ENCODE data around the gene CCDC134. TPM values are rescaled to one million over a fixed set of nuclear protein-coding genes. Genes with fewer than 3 reads are reported as not detected.

CCDC134 gene
- total and polyA plus RNA-seq, 2 of the 13 experiments (the other 11 are each of a cell fraction or from before 2014, with no cell fraction given): 4.8 to 17.4 TPM

DNA sequence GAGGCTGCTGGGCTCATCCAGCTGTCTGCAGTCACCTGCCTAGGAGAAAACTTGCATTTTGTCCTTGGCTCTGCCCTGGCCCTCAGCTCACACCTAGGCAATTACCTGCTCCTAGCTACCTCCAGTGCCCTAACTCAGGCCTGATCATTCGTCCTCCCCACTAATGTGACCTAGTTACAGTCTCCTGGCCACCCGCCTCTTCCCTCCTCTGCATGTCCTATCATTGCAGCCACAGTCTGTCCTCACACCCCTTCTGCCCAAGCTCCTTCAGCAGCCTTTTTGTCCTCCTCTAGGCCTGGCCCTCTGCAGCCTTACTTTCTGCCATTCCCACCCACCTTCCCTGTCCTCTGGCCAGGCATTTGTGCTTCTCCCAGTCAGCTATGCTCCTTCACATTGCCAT, 17.7 kb upstream of the CCDC134 start:
- DNase-seq (ENCODE audit: low spot score): no peak
- TF ChIP-seq, protein P1, sequence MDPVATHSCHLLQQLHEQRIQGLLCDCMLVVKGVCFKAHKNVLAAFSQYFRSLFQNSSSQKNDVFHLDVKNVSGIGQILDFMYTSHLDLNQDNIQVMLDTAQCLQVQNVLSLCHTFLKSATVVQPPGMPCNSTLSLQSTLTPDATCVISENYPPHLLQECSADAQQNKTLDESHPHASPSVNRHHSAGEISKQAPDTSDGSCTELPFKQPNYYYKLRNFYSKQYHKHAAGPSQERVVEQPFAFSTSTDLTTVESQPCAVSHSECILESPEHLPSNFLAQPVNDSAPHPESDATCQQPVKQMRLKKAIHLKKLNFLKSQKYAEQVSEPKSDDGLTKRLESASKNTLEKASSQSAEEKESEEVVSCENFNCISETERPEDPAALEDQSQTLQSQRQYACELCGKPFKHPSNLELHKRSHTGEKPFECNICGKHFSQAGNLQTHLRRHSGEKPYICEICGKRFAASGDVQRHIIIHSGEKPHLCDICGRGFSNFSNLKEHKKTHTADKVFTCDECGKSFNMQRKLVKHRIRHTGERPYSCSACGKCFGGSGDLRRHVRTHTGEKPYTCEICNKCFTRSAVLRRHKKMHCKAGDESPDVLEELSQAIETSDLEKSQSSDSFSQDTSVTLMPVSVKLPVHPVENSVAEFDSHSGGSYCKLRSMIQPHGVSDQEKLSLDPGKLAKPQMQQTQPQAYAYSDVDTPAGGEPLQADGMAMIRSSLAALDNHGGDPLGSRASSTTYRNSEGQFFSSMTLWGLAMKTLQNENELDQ (CRISPR knock-in tag; IDR thresholded peaks at IDR 0.05; ENCODE audit: borderline replicate concordance): no peak
- TF ChIP-seq, protein P2, sequence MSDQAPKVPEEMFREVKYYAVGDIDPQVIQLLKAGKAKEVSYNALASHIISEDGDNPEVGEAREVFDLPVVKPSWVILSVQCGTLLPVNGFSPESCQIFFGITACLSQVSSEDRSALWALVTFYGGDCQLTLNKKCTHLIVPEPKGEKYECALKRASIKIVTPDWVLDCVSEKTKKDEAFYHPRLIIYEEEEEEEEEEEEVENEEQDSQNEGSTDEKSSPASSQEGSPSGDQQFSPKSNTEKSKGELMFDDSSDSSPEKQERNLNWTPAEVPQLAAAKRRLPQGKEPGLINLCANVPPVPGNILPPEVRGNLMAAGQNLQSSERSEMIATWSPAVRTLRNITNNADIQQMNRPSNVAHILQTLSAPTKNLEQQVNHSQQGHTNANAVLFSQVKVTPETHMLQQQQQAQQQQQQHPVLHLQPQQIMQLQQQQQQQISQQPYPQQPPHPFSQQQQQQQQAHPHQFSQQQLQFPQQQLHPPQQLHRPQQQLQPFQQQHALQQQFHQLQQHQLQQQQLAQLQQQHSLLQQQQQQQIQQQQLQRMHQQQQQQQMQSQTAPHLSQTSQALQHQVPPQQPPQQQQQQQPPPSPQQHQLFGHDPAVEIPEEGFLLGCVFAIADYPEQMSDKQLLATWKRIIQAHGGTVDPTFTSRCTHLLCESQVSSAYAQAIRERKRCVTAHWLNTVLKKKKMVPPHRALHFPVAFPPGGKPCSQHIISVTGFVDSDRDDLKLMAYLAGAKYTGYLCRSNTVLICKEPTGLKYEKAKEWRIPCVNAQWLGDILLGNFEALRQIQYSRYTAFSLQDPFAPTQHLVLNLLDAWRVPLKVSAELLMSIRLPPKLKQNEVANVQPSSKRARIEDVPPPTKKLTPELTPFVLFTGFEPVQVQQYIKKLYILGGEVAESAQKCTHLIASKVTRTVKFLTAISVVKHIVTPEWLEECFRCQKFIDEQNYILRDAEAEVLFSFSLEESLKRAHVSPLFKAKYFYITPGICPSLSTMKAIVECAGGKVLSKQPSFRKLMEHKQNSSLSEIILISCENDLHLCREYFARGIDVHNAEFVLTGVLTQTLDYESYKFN (CRISPR knock-in tag; conservative IDR thresholded peaks at IDR 0.05): no peak
- TF ChIP-seq MATR3 (CRISPR knock-in tag; IDR thresholded peaks at IDR 0.05): no peak
- TF ChIP-seq, protein P3, sequence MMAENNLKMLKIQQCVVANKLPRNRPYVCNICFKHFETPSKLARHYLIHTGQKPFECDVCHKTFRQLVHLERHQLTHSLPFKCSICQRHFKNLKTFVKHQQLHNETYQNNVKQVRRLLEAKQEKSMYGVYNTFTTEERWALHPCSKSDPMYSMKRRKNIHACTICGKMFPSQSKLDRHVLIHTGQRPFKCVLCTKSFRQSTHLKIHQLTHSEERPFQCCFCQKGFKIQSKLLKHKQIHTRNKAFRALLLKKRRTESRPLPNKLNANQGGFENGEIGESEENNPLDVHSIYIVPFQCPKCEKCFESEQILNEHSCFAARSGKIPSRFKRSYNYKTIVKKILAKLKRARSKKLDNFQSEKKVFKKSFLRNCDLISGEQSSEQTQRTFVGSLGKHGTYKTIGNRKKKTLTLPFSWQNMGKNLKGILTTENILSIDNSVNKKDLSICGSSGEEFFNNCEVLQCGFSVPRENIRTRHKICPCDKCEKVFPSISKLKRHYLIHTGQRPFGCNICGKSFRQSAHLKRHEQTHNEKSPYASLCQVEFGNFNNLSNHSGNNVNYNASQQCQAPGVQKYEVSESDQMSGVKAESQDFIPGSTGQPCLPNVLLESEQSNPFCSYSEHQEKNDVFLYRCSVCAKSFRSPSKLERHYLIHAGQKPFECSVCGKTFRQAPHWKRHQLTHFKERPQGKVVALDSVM (CRISPR knock-in tag; IDR thresholded peaks at IDR 0.05): no peak
- no peak for TF ChIP-seq GABPA (IDR thresholded peaks at IDR 0.05; ENCODE audit: low read depth, low read length)
- TF ChIP-seq GABPA (CRISPR knock-in tag; IDR thresholded peaks at IDR 0.05; ENCODE audit: low read depth): no peak
- TF ChIP-seq ZNF552 (CRISPR knock-in tag; IDR thresholded peaks at IDR 0.05; ENCODE audit: borderline replicate concordance): no peak
- no peak for TF ChIP-seq ZNF777 (CRISPR knock-in tag; IDR thresholded peaks at IDR 0.05)
- TF ChIP-seq ZNF839 (CRISPR knock-in tag; IDR thresholded peaks at IDR 0.05; ENCODE audit: borderline replicate concordance): no peak
- TF ChIP-seq, protein P4, sequence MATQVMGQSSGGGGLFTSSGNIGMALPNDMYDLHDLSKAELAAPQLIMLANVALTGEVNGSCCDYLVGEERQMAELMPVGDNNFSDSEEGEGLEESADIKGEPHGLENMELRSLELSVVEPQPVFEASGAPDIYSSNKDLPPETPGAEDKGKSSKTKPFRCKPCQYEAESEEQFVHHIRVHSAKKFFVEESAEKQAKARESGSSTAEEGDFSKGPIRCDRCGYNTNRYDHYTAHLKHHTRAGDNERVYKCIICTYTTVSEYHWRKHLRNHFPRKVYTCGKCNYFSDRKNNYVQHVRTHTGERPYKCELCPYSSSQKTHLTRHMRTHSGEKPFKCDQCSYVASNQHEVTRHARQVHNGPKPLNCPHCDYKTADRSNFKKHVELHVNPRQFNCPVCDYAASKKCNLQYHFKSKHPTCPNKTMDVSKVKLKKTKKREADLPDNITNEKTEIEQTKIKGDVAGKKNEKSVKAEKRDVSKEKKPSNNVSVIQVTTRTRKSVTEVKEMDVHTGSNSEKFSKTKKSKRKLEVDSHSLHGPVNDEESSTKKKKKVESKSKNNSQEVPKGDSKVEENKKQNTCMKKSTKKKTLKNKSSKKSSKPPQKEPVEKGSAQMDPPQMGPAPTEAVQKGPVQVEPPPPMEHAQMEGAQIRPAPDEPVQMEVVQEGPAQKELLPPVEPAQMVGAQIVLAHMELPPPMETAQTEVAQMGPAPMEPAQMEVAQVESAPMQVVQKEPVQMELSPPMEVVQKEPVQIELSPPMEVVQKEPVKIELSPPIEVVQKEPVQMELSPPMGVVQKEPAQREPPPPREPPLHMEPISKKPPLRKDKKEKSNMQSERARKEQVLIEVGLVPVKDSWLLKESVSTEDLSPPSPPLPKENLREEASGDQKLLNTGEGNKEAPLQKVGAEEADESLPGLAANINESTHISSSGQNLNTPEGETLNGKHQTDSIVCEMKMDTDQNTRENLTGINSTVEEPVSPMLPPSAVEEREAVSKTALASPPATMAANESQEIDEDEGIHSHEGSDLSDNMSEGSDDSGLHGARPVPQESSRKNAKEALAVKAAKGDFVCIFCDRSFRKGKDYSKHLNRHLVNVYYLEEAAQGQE (IDR thresholded peaks at IDR 0.05; ENCODE audit: borderline replicate concordance in 1 of 2, low read depth in 1 of 2, low read length in 2 of 2): no peak
- TF ChIP-seq, protein P5, sequence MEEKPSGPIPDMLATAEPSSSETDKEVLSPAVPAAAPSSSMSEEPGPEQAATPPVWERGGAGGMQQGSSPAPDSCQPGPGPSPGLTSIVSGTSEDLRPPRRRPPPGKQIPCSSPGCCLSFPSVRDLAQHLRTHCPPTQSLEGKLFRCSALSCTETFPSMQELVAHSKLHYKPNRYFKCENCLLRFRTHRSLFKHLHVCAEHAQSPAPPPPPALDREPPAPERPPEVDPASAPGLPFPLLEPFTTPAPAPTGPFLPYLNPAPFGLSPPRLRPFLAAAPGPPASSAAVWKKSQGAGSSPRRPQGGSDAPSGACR (CRISPR knock-in tag; IDR thresholded peaks at IDR 0.05): no peak
- no peak for TF ChIP-seq CAMTA2 (CRISPR knock-in tag; IDR thresholded peaks at IDR 0.05; ENCODE audit: borderline replicate concordance)
- H3K4me3 ChIP-seq (replicated peaks in 1 of 3; ENCODE audit: insufficient read depth in 1 of 3, low read depth in 2 of 3, low read length in 3 of 3): no peak overlapping the region
- BruUV-seq (replicated peaks): no TSS peak
- no peak overlapping the region for H3K27ac ChIP-seq (ENCODE audit: extremely low read length, insufficient read depth, low read length)
- no peak for ATAC-seq
- H3K9me3 ChIP-seq (ENCODE audit: low read length): no peaks in the 10 kb centered on the region
- intact Hi-C loops (cut with micrococcal nuclease; ENCODE audit: unreplicated experiment) (no loop called here), in situ Hi-C loops (cut with HindIII; ENCODE audit: extremely low pct_ligation_motif_present, low pct_unique_long_range_greater_than_20kb) (no loop called here)
- no peak overlapping the region for H3K4me2 ChIP-seq (ENCODE audit: low read depth, low read length)
- no peak for FAIRE-seq
- H3K79me2 ChIP-seq (ENCODE audit: insufficient read depth, low read length): no peaks in the 10 kb centered on the region
- no peak overlapping the region for H3K9ac ChIP-seq (ENCODE audit: insufficient read depth, low read depth, low read length)
- 0 out of 2 replicates have a peak, but pooled peaks cover 7% of the 10 kb centered on the region for H3K4me1 ChIP-seq (ENCODE audit: insufficient read depth, low read length)
- POLR2A ChIA-PET: interaction anchor here (2.8 kb wide), 1 partner anchor 18 kb away, joined by 31 read pairs; the partner anchor contains the start of gene CCDC134
- H3K36me3 ChIP-seq (replicated peaks in 1 of 2; ENCODE audit: control insufficient read depth in 1 of 2, insufficient read depth in 2 of 2, low read length in 2 of 2): no peaks in the 10 kb centered on the region
- H2AFZ ChIP-seq (ENCODE audit: low read length): no peak overlapping the region
- WGBS (ENCODE audit: low lambda C conversion rate): 81% methylated on average over 2 of the region's 2 CpGs
- H3K27me3 ChIP-seq (ENCODE audit: control insufficient read depth in 1 of 2, insufficient read depth in 2 of 2, low read length in 2 of 2): peaks cover 0 to 4% of the 10 kb centered on the region in 2 experiments; a peak in 3 of 5 replicates
- H4K20me1 ChIP-seq (ENCODE audit: insufficient read depth, low read length): no peaks in the 10 kb centered on the region
- CTCF ChIA-PET (ENCODE audit: low intra/inter-chr PET ratio, low total read pairs): no interaction called here
